GM12873 (cell line): Measurements from ENCODE around the gene PCMTD2.

Experiments
- TF ChIP-seq, protein P1 (sequence below): IDR thresholded peaks from 2 replicates; pipeline ENCODE4 v1.5.1; 2012; ENCODE audit warnings: low read depth, mild to moderate bottlenecking, moderate library complexity, low read length, control low read depth; ENCODE audit not compliant: insufficient read depth; ENCODE audit errors: missing control alignments

The PCMTD2 gene

DNA sequence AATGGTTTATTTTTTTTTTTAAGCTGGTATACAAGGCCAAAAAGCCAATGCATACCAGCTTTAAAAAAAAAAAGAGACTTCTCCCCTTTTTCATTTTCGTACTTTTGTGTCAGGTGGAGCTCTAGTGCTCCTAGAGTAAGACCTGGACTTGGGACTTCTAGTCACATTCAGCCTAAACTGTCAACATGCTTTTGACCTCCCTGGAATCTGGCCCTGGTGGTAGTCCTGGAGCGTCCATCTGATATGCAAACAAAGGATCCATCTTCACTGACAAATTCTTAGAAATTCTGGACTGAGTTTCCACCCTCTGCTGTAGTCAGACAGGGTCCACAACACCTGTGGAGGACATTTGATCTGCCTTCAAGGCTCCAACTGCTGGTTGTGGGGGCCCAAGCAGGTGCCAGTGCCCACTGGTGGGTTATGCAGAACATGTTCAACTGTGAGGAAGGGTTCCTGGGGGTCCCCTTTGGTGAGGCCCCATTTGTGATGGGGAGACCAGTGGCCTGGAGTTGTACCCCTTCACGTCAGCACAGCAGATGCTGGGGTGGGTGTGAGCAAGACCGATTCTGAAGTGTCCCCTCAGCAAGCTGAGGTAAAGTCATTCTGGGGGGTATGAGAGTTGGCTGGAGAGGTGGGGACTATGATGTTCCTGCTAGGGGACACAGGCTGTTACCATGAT is 12.6 kb upstream of the PCMTD2 start:
- TF ChIP-seq, protein P1, sequence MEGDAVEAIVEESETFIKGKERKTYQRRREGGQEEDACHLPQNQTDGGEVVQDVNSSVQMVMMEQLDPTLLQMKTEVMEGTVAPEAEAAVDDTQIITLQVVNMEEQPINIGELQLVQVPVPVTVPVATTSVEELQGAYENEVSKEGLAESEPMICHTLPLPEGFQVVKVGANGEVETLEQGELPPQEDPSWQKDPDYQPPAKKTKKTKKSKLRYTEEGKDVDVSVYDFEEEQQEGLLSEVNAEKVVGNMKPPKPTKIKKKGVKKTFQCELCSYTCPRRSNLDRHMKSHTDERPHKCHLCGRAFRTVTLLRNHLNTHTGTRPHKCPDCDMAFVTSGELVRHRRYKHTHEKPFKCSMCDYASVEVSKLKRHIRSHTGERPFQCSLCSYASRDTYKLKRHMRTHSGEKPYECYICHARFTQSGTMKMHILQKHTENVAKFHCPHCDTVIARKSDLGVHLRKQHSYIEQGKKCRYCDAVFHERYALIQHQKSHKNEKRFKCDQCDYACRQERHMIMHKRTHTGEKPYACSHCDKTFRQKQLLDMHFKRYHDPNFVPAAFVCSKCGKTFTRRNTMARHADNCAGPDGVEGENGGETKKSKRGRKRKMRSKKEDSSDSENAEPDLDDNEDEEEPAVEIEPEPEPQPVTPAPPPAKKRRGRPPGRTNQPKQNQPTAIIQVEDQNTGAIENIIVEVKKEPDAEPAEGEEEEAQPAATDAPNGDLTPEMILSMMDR, result no peak

DNA sequence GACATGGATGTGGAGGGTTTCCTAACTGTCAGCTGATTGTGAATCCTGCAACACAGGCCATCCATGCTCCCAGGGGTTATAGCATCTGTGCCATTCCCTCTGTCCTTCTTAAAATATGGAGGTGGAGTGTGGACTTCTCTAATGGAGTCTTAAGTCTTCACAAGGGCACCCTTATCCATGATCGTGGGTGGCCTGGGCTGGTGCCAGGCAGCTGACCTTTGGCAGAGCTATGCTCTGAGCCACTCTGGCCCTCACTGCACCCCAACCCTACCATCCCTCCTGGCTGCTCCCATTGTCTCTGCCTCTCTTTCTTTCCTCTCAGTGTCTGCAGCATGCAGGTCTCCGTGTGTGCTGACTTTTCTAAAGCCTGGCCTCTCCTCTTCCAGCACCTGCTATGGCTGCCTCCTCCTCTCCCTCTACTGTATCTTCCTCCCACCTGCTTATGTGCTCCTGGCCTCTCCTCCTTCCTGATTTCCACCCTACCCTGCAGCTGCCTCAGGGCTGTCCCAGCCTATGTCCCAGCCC is 11.2 kb upstream of the PCMTD2 start:
- TF ChIP-seq, protein P1, result no peak

DNA sequence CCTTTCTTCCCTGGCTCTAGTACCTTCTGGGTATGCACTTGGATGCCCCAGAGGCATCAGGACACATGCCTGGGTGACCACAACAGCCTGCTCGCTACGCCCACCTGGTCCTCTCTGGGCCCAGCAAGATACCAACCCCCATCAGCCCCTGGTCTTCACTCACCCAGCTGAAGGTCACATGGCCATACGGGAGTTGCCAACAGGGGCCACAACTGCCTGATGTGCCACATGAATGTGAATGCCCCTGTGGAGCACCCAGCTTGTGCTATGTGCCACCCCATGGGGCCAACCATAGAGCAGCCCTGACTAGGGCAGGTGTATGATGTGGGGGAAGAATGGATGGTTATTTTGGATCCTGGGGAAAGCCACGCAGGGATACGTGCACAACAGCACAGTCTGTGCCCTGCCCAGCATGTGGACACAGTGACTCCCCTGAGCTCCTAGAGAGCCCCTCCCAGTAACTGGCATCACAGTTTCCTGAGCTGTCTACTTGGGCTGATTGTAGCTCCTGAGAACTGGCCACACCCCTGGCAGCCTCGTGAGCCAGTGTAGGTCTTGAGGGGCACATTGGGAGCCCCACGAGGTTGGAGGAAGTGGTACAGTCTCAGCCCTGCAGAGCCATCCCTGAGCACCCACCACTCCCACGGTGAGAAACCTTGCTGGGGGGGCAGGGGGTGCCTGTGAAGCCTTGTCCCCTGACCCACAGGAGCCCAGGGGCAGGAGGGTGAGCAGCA is 10.5 kb upstream of the PCMTD2 start:
- TF ChIP-seq, protein P1, result no peak

DNA sequence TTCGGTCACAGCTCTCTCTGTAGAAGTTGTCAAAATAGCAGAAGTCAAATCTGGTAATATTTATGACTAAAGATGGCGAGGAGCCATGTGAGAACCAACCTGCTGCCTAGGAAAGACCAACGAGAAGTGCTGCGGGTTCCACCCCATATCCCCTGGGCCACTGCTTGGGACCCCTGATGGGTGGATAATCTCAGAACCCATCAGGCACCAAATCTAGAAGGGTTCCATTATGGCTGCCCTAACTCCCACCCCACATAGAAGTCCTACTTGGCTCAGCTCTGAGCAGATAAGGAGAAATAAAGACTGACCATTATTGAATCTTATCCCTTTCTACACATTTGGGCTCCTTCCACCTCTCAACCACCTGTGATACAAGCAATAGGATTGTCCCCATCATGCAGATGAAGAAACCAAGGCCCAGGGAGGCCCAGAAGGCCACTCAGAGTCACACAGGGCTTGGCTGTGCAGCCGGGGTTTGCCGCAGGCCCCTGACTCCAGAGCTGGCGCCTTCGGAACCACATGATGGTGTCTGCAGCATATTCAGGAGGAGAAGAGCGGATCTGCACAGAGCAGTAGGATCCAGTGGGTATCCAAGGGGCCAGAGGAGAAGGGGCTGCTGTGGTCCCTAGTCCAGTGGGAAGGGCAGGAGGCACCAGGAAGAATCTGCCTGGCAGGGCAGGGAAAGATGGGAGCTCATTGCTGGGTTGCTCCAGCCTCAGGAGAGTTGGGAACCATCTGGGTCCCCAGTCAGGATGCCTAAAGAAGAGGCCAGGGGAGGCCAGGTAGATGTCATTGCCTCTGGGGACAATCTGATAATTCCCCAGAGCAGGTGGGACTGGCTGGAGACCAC is 9.6 kb upstream of the PCMTD2 start:
- TF ChIP-seq, protein P1, result no peak

- TF ChIP-seq, protein P1, result no peak
Observed at GRCh38 chr20:64246616-64247306, 8.8 kb upstream of the PCMTD2 start.

GRCh38 chr20:64247307-64247618 is 8.3 kb upstream of the PCMTD2 start:
- TF ChIP-seq, protein P1, result no peak
